GM23248 (cell line): ENCODE measurements around the gene SYT13. TPM values are rescaled to one million over a fixed set of nuclear protein-coding genes. Genes with fewer than 3 reads are reported as not detected.

Experiments used
- DNase-seq: peaks from one replicate; pipeline ENCODE4 v3.0.0-alpha.2; 2015
- H2AFZ ChIP-seq: fragments of 200-600 bp; sonication (generic); 2 replicates; pipeline ENCODE4 v1.6.1; 2016; ENCODE audit warnings: antibody characterized with exemption
- H3F3A ChIP-seq: fragments of 200-600 bp; sonication (generic); 2 replicates; pipeline ENCODE4 v1.6.1; 2016; ENCODE audit warnings: mild to moderate bottlenecking, antibody characterized with exemption, mixed run types; ENCODE audit not compliant: insufficient read depth
- H3K27ac ChIP-seq: fragments of 200-600 bp; sonication (generic); 2 replicates; pipeline ENCODE4 v1.5.1; 2016; ENCODE audit warnings: mild to moderate bottlenecking
- H3K27me3 ChIP-seq: fragments of 200-600 bp; sonication (generic); replicated peaks from 2 replicates; pipeline ENCODE4 v1.6.1; 2016; ENCODE audit warnings: mild to moderate bottlenecking; ENCODE audit not compliant: insufficient read depth
- H3K36me3 ChIP-seq: fragments of 200-600 bp; sonication (generic); 2 replicates; pipeline ENCODE4 v1.6.1; 2016; ENCODE audit warnings: low read depth, mild to moderate bottlenecking
- H3K4me1 ChIP-seq: fragments of 200-600 bp; sonication (generic); 2 replicates; pipeline ENCODE4 v1.6.1; 2016; ENCODE audit warnings: mild to moderate bottlenecking; ENCODE audit not compliant: insufficient read depth
- H3K4me2 ChIP-seq: fragments of 200-600 bp; sonication (generic); one replicate; pipeline ENCODE4 v1.6.1; 2016; ENCODE audit warnings: mild to moderate bottlenecking; ENCODE audit not compliant: unreplicated experiment
- H3K4me3 ChIP-seq: fragments of 200-600 bp; sonication (generic); 2 replicates; pipeline ENCODE4 v1.5.1; 2016; ENCODE audit warnings: mild to moderate bottlenecking
- H3K79me2 ChIP-seq: fragments of 200-600 bp; sonication (generic); 2 replicates; pipeline ENCODE4 v1.6.1; 2016; ENCODE audit warnings: mild to moderate bottlenecking; ENCODE audit not compliant: insufficient read depth
- H3K9ac ChIP-seq: fragments of 200-600 bp; sonication (generic); 2 replicates; pipeline ENCODE4 v1.6.1; 2016; ENCODE audit warnings: mild to moderate bottlenecking
- H3K9me2 ChIP-seq: fragments of 200-600 bp; sonication (generic); 2 replicates; pipeline ENCODE4 v1.6.1; 2016; ENCODE audit warnings: mixed run types, mild to moderate bottlenecking, moderate library complexity; ENCODE audit not compliant: insufficient read depth
- H3K9me3 ChIP-seq: fragments of 200-600 bp; sonication (generic); one replicate; pipeline ENCODE4 v1.6.1; 2017; ENCODE audit warnings: low read depth
- H4K20me1 ChIP-seq: fragments of 200-600 bp; sonication (generic); 2 replicates; pipeline ENCODE4 v1.6.0; 2016; ENCODE audit not compliant: insufficient read depth
- EZH2 ChIP-seq: fragments of 200-600 bp; sonication (generic); IDR thresholded peaks from 2 replicates; pipeline ENCODE4 v1.6.1; 2018; ENCODE audit warnings: antibody characterized with exemption, mild to moderate bottlenecking; ENCODE audit not compliant: insufficient read depth, poor library complexity, severe bottlenecking
- EZH2phosphoT487 ChIP-seq: fragments of 200-600 bp; sonication (generic); IDR thresholded peaks from 2 replicates; pipeline ENCODE4 v1.6.1; 2018; ENCODE audit warnings: antibody characterized with exemption, moderate library complexity, mild to moderate bottlenecking, low read depth; ENCODE audit not compliant: insufficient read depth
- WGBS, 2 experiments: methylation state at CpG; one replicate each; pipeline ENCODE4 v1.1.6; 2015 to 2017; ENCODE audit warnings: low lambda C conversion rate in 2 of 2, low coverage in 1 of 2; ENCODE audit errors: missing lambda C conversion rate in 2 of 2; 5-methylcytosine and 5-hydroxymethylcytosine counted together
- in situ Hi-C: fragments of 300-500 bp; cut with MboI; formaldehyde crosslinking; loops from 2 replicates; pipeline ENCODE4 v1.15.0; 2020
- polyA plus RNA-seq: library from polyadenylated mRNA; unstranded; fragments of >200 nt; fragmentation: Nextera tagmentation; extraction: Ambion mirVana; gene quantifications from 2 replicates; pipeline ENCODE4 v1.2.1, GENCODE V29; 2016
- total RNA-seq: library from RNA; depleted of rRNA; stranded (reverse); fragments of >200 nt; shearing (Covaris generic); gene quantifications from 2 replicates; pipeline ENCODE4 v1.2.3, GENCODE V29; 2014

SYT13 gene
- total and polyA plus RNA-seq, 2 experiments from 2014 or later, result not detected

- no peak overlapping the region for H3K27ac ChIP-seq
- no peaks in the 10 kb centered on the region for H3K79me2 ChIP-seq
- 57 to 58% methylated on average over 4 of the region's 4 CpGs for WGBS, 2 experiments
- no peaks in the 10 kb centered on the region for H3K4me1 ChIP-seq
- H3K27me3 ChIP-seq, result peaks cover 16% of the 10 kb centered on the region; the same call in 1 of the 2 replicates
- H3K9me3 ChIP-seq, result no peaks in the 10 kb centered on the region
- peak; percentile 22 for DNase-seq
- no peaks in the 10 kb centered on the region for H4K20me1 ChIP-seq
- 0 out of 2 replicates have a peak, but pooled peaks cover 2% of the 10 kb centered on the region for H3F3A ChIP-seq
- in situ Hi-C loops, result no loop called here
- no peak overlapping the region for H2AFZ ChIP-seq
- H3K9ac ChIP-seq, result no peak overlapping the region
- no peaks in the 10 kb centered on the region for H3K9me2 ChIP-seq
- H3K4me2 ChIP-seq, result no peak overlapping the region
- no peaks in the 10 kb centered on the region for H3K36me3 ChIP-seq
- TF ChIP-seq EZH2 (no peak), EZH2phosphoT487 (no peak)
- H3K4me3 ChIP-seq, result no peak overlapping the region
Measured at GRCh38 chr11:45254070-45254469, 32.1 kb downstream of the SYT13 start.

- Histone ChIP-seq H3K79me2 (no peaks in the 10 kb centered on the region), H3K4me3 (no peak overlapping the region), H3F3A (no peaks in the 10 kb centered on the region), H3K9ac (no peak overlapping the region), H4K20me1 (no peaks in the 10 kb centered on the region), H3K4me1 (no peaks in the 10 kb centered on the region), H3K4me2 (no peak overlapping the region), H3K9me3 (no peaks in the 10 kb centered on the region), H2AFZ (no peak overlapping the region), H3K9me2 (no peaks in the 10 kb centered on the region), H3K27me3 (peaks cover 16% of the 10 kb centered on the region; the same call in 1 of the 2 replicates), H3K36me3 (no peaks in the 10 kb centered on the region), H3K27ac (no peak overlapping the region)
- DNase-seq, result no peak
- in situ Hi-C loops, result no loop called here
- TF ChIP-seq EZH2phosphoT487 (no peak), EZH2 (no peak)
- 58 to 63% methylated on average over 9 of the region's 9 CpGs for WGBS, 2 experiments
Measured at GRCh38 chr11:45253640-45254039, 32.5 kb downstream of the SYT13 start.

GRCh38 chr11:45252877-45253276 is 33.3 kb downstream of the SYT13 start:
- no peaks in the 10 kb centered on the region for H3K36me3 ChIP-seq
- peak; percentile 5 for DNase-seq
- H3K9ac ChIP-seq, result no peak overlapping the region
- H3K4me2 ChIP-seq, result no peak overlapping the region
- peaks cover 22% of the 10 kb centered on the region for H3K27me3 ChIP-seq
- in situ Hi-C loops, result no loop called here
- TF ChIP-seq EZH2phosphoT487, result no peak
- H3K79me2 ChIP-seq, result no peaks in the 10 kb centered on the region
- H2AFZ ChIP-seq, result no peak overlapping the region
- H3K4me1 ChIP-seq, result no peaks in the 10 kb centered on the region
- no peaks in the 10 kb centered on the region for H3K9me2 ChIP-seq
- H3K4me3 ChIP-seq, result no peak overlapping the region
- H3K27ac ChIP-seq, result no peak overlapping the region
- no peaks in the 10 kb centered on the region for H3K9me3 ChIP-seq
- 7 to 8% methylated on average over 3 of the region's 3 CpGs for WGBS, 2 experiments
- H4K20me1 ChIP-seq, result no peaks in the 10 kb centered on the region
- no peaks in the 10 kb centered on the region for H3F3A ChIP-seq

- no peak overlapping the region for H3K9ac ChIP-seq
- no peak overlapping the region for H3K27ac ChIP-seq
- no peaks in the 10 kb centered on the region for H3K9me3 ChIP-seq
- DNase-seq, result peak; percentile 55
- no peak overlapping the region for H3K4me2 ChIP-seq
- H2AFZ ChIP-seq, result no peak overlapping the region
- H3K9me2 ChIP-seq, result no peaks in the 10 kb centered on the region
- in situ Hi-C loops, result no loop called here
- H3K4me3 ChIP-seq, result no peak overlapping the region
- H3K36me3 ChIP-seq, result no peaks in the 10 kb centered on the region
- H3K79me2 ChIP-seq, result no peaks in the 10 kb centered on the region
- no peaks in the 10 kb centered on the region for H4K20me1 ChIP-seq
- TF ChIP-seq EZH2phosphoT487 (no peak), EZH2 (no peak)
- peaks cover 22% of the 10 kb centered on the region for H3K27me3 ChIP-seq
- no peaks in the 10 kb centered on the region for H3F3A ChIP-seq
- no peaks in the 10 kb centered on the region for H3K4me1 ChIP-seq
- 43 to 46% methylated on average over 22 of the region's 22 CpGs for WGBS, 2 experiments
Measured at GRCh38 chr11:45252134-45252856, 33.8 kb downstream of the SYT13 start.
